Stimulated activated CD8-positive, alpha-beta memory T cell treated with anti-CD3 and anti-CD28 coated beads, Interleukin-7, amount 100 ng/mL, for 4 hours (primary cell): ENCODE results near the gene CPSF7.

Experiments used
- DNase-seq, 2 donors: peaks; one replicate each; pipeline ENCODE4 v3.0.0-alpha.2; 2020; ENCODE audit warnings: low read depth in 2 of 2

CPSF7 gene

GRCh38 chr11:61357233-61357893 lies 72.4 kb downstream of the CPSF7 start:
- DNase-seq, result no peak

GRCh38 chr11:61356706-61357105 lies 73.1 kb downstream of the CPSF7 start:
- no peak for DNase-seq

- DNase-seq, result no peak
Observed at GRCh38 chr11:61354208-61354607, 75.6 kb downstream of the CPSF7 start.

- DNase-seq, result no peak
Observed at GRCh38 chr11:61353131-61354067, 76.4 kb downstream of the CPSF7 start.
